Activated CD4-positive, CD25-positive, alpha-beta regulatory T cell treated with anti-CD3 and anti-CD28 coated beads, Interleukin-2, amount 50 U/mL, for 72 hours (primary cell): ENCODE measurements around the gene TMEM91.

ENCODE experiments used
- DNase-seq: peaks from one replicate; pipeline ENCODE4 v3.0.0; 2021

The TMEM91 gene

GRCh38 chr19:41412953-41413352 lies 36.6 kb downstream of the TMEM91 start:
- no peak for DNase-seq

GRCh38 chr19:41413947-41414346 lies 37.6 kb downstream of the TMEM91 start:
- DNase-seq = no peak

- DNase-seq = no peak
Measured at GRCh38 chr19:41414461-41414860, 38.1 kb downstream of the TMEM91 start.

GRCh38 chr19:41415154-41415571 lies 38.8 kb downstream of the TMEM91 start:
- no peak for DNase-seq

- DNase-seq = no peak
Measured at GRCh38 chr19:41416194-41416674, 39.9 kb downstream of the TMEM91 start.

GRCh38 chr19:41420101-41420880 lies 44.0 kb downstream of the TMEM91 start:
- DNase-seq = no peak

GRCh38 chr19:41421314-41421713 lies 45.0 kb downstream of the TMEM91 start:
- DNase-seq = no peak

GRCh38 chr19:41421973-41422372 lies 45.6 kb downstream of the TMEM91 start:
- DNase-seq = no peak

- no peak for DNase-seq
Measured at GRCh38 chr19:41422456-41422855, 46.1 kb downstream of the TMEM91 start.

GRCh38 chr19:41422955-41423354 lies 46.6 kb downstream of the TMEM91 start:
- no peak for DNase-seq

- DNase-seq = no peak
Measured at GRCh38 chr19:41424335-41425173, 48.2 kb downstream of the TMEM91 start.

- DNase-seq = no peak
Measured at GRCh38 chr19:41425174-41426115, 49.1 kb downstream of the TMEM91 start.

GRCh38 chr19:41426116-41426841 lies 49.9 kb downstream of the TMEM91 start:
- DNase-seq = no peak

GRCh38 chr19:41426952-41427646 lies 50.8 kb downstream of the TMEM91 start, which contains the start of gene B3GNT8:
B3GNT8 (minus strand) TSS chr19:41427374; CDS start chr19:41426778, 596 bp downstream.
- DNase-seq = peak; percentile 39

- peak; percentile 35 for DNase-seq
Measured at GRCh38 chr19:41427647-41428480, 51.5 kb downstream of the TMEM91 start.

- no peak for DNase-seq
Measured at GRCh38 chr19:41428481-41428859, 52.1 kb downstream of the TMEM91 start.

- no peak for DNase-seq
Measured at GRCh38 chr19:41430922-41431321, 54.6 kb downstream of the TMEM91 start.

GRCh38 chr19:41431426-41432386 lies 55.4 kb downstream of the TMEM91 start:
- no peak for DNase-seq

- no peak for DNase-seq
Measured at GRCh38 chr19:41433171-41433570, 56.8 kb downstream of the TMEM91 start.
